IMR-90 (cell line): ENCODE measurements around the gene SDHB. TPM values are rescaled to one million over a fixed set of nuclear protein-coding genes. Genes with fewer than 3 reads are reported as not detected.

Experiments
- ATAC-seq: fragments of 200-7000 bp; cut with Tn5 transposase; 2 replicates; pipeline ENCODE4 v1.9.1; 2020; ENCODE audit warnings: low read depth, mild to moderate bottlenecking, moderate library complexity
- BruUV-seq: library from RNA; stranded (reverse); fragments of 400-500 nt; replicated peaks from 2 replicates; lab custom pipeline; 2021; lab: Mats Ljungman, UMichigan
- CTCF ChIA-PET: fragments of 300-600 bp; formaldehyde crosslinking; extraction: SDS; loops from one replicate; lab custom pipeline; 2021; ENCODE audit warnings: antibody characterized with exemption; lab: Yijun Ruan, JAX
- POLR2A ChIA-PET: fragments of 300-600 bp; sonication (Branson Sonifier 250); formaldehyde crosslinking; loops from one replicate; lab custom pipeline; 2022; ENCODE audit warnings: antibody characterized with exemption; ENCODE audit not compliant: unreplicated experiment; lab: Charles Lee
- DNase-seq: peaks from one replicate; pipeline ENCODE4 v3.0.0; 2013
- H2AFZ ChIP-seq: replicated peaks from 2 replicates; pipeline ENCODE3; 2013; ENCODE audit warnings: low read length, mild to moderate bottlenecking; ENCODE audit not compliant: poor library complexity
- H2AK5ac ChIP-seq: 2 replicates; pipeline ENCODE4 v1.6.1; 2013; ENCODE audit warnings: low read depth, low read length, inconsistent platforms
- H2AK9ac ChIP-seq: replicated peaks from 2 replicates; pipeline ENCODE3; 2013; ENCODE audit warnings: mild to moderate bottlenecking, low read depth, low read length, moderate library complexity; ENCODE audit not compliant: poor library complexity
- H2BK120ac ChIP-seq: 2 replicates; pipeline ENCODE4 v1.6.1; 2013; ENCODE audit warnings: low read depth, low read length, inconsistent platforms
- H2BK15ac ChIP-seq: 3 replicates; pipeline ENCODE4 v1.6.1; 2013; ENCODE audit warnings: low read depth, low read length, inconsistent platforms
- H2BK20ac ChIP-seq: 2 replicates; pipeline ENCODE4 v1.6.1; 2013; ENCODE audit warnings: low read depth, mild to moderate bottlenecking, inconsistent platforms, low read length, moderate library complexity
- H2BK5ac ChIP-seq: 2 replicates; pipeline ENCODE4 v1.6.1; 2013; ENCODE audit warnings: mild to moderate bottlenecking, low read depth, low read length, inconsistent platforms; ENCODE audit not compliant: poor library complexity, severe bottlenecking
- H3K14ac ChIP-seq: replicated peaks from 2 replicates; pipeline ENCODE4 v1.6.1; 2013; ENCODE audit warnings: low read depth, low read length, inconsistent platforms
- H3K18ac ChIP-seq: 2 replicates; pipeline ENCODE4 v1.6.1; 2013; ENCODE audit warnings: low read depth, low read length, control low read depth
- H3K23ac ChIP-seq: 2 replicates; pipeline ENCODE4 v1.6.1; 2013; ENCODE audit warnings: low read depth, low read length, inconsistent platforms
- H3K27ac ChIP-seq: 2 replicates; pipeline ENCODE4 v1.5.1; 2013; ENCODE audit warnings: mild to moderate bottlenecking, control low read depth, low read length; ENCODE audit not compliant: insufficient read depth
- H3K27me3 ChIP-seq: 2 replicates; pipeline ENCODE4 v1.6.1; 2013; ENCODE audit warnings: low read length; ENCODE audit not compliant: control insufficient read depth, insufficient read depth
- H3K36me3 ChIP-seq: 2 replicates; pipeline ENCODE4 v1.6.1; 2013; ENCODE audit warnings: low read length, mixed read lengths; ENCODE audit not compliant: control insufficient read depth, insufficient read depth
- H3K4ac ChIP-seq: 2 replicates; pipeline ENCODE4 v1.6.1; 2013; ENCODE audit warnings: low read depth, low read length, inconsistent platforms
- H3K4me1 ChIP-seq: 2 replicates; pipeline ENCODE4 v1.6.1; 2013; ENCODE audit warnings: low read length, mixed read lengths; ENCODE audit not compliant: control insufficient read depth, insufficient read depth
- H3K4me2 ChIP-seq: 2 replicates; pipeline ENCODE4 v1.6.1; 2013; ENCODE audit warnings: low read depth, mild to moderate bottlenecking, control low read depth, low read length, moderate library complexity
- H3K4me3 ChIP-seq: 2 replicates; pipeline ENCODE4 v1.5.1; 2013; ENCODE audit warnings: low read depth, mild to moderate bottlenecking, control low read depth, low read length, moderate library complexity; ENCODE audit not compliant: insufficient read depth
- H3K56ac ChIP-seq: 2 replicates; pipeline ENCODE4 v1.6.1; 2013; ENCODE audit warnings: low read length, inconsistent platforms; ENCODE audit not compliant: insufficient read depth; ENCODE audit errors: extremely low read depth
- H3K79me1 ChIP-seq, 2 experiments: 2 replicates each; pipeline ENCODE4 v1.6.1; 2013; ENCODE audit warnings: low read length in 2 of 2, inconsistent platforms in 1 of 2, low read depth in 1 of 2
- H3K9ac ChIP-seq: 2 replicates; pipeline ENCODE4 v1.6.1; 2013; ENCODE audit warnings: low read depth, low read length, control low read depth
- H3K9me1 ChIP-seq: 2 replicates; pipeline ENCODE4 v1.6.1; 2013; ENCODE audit warnings: low read length, inconsistent platforms; ENCODE audit not compliant: insufficient read depth
- H3K9me3 ChIP-seq: 2 replicates; pipeline ENCODE4 v1.6.1; 2013; ENCODE audit warnings: low read length; ENCODE audit not compliant: control insufficient read depth, insufficient read depth
- H4K20me1 ChIP-seq: 2 replicates; pipeline ENCODE4 v1.6.1; 2013; ENCODE audit warnings: low read length, inconsistent platforms; ENCODE audit not compliant: insufficient read depth
- H4K5ac ChIP-seq: 2 replicates; pipeline ENCODE4 v1.6.1; 2013; ENCODE audit warnings: mild to moderate bottlenecking, low read depth, low read length, control low read depth
- H4K8ac ChIP-seq, 2 experiments: 2 replicates each; pipeline ENCODE4 v1.6.1; 2013; ENCODE audit warnings: low read depth in 2 of 2, low read length in 2 of 2, control low read depth in 1 of 2, inconsistent platforms in 1 of 2
- H4K91ac ChIP-seq: 2 replicates; pipeline ENCODE4 v1.6.1; 2013; ENCODE audit warnings: low read depth, low read length, inconsistent platforms; ENCODE audit not compliant: insufficient read depth
- BHLHE40 ChIP-seq: fragments of 150-350 bp; IDR thresholded peaks from 2 replicates; pipeline ENCODE4 v1.6.1; 2016; ENCODE audit warnings: mild to moderate bottlenecking, low read depth, low read length
- CEBPB ChIP-seq: IDR thresholded peaks from 2 replicates; pipeline ENCODE4 v1.6.1; 2012; ENCODE audit warnings: low read depth, low read length, improper control_type of control experiment
- CHD1 ChIP-seq: IDR thresholded peaks from 2 replicates; pipeline ENCODE4 v1.6.1; 2012; ENCODE audit warnings: low read depth, low read length, improper control_type of control experiment
- FOS ChIP-seq: fragments of 150-350 bp; IDR thresholded peaks from 2 replicates; pipeline ENCODE4 v1.6.1; 2016; ENCODE audit warnings: low read depth, low read length
- MAFK ChIP-seq: IDR thresholded peaks from 2 replicates; pipeline ENCODE4 v1.6.1; 2012; ENCODE audit warnings: low read depth, low read length, improper control_type of control experiment
- MAZ ChIP-seq: IDR thresholded peaks from 2 replicates; pipeline ENCODE4 v1.6.1; 2012; ENCODE audit warnings: low read depth, mild to moderate bottlenecking, low read length, improper control_type of control experiment, moderate library complexity, borderline replicate concordance
- MXI1 ChIP-seq: IDR thresholded peaks from 2 replicates; pipeline ENCODE4 v1.6.1; 2012; ENCODE audit warnings: low read depth, mild to moderate bottlenecking, low read length, moderate library complexity, borderline replicate concordance
- NFE2L2 ChIP-seq: fragments of 150-350 bp; IDR thresholded peaks from 2 replicates; pipeline ENCODE4 v1.6.1; 2016; ENCODE audit warnings: low read depth, mild to moderate bottlenecking, low read length
- POLR2A ChIP-seq: IDR thresholded peaks from 2 replicates; pipeline ENCODE4 v1.6.1; 2012; ENCODE audit warnings: mild to moderate bottlenecking, low read depth, low read length
- RAD21 ChIP-seq: IDR thresholded peaks from 2 replicates; pipeline ENCODE4 v1.6.1; 2012; ENCODE audit warnings: low read length, improper control_type of control experiment
- RCOR1 ChIP-seq: IDR thresholded peaks from 2 replicates; pipeline ENCODE4 v1.6.1; 2012; ENCODE audit warnings: mild to moderate bottlenecking, low read length, improper control_type of control experiment; ENCODE audit not compliant: insufficient replicate concordance
- RFX5 ChIP-seq: IDR thresholded peaks from 2 replicates; pipeline ENCODE4 v1.8.0; 2012; ENCODE audit warnings: low read depth, mild to moderate bottlenecking, low read length, moderate library complexity
- SMC3 ChIP-seq: fragments of 150-350 bp; IDR thresholded peaks from 2 replicates; pipeline ENCODE4 v1.6.1; 2016; ENCODE audit warnings: low read depth, mild to moderate bottlenecking, antibody characterized with exemption, low read length, moderate library complexity
- WGBS, 2 experiments: methylation state at CpG; one replicate each; pipeline versions ENCODE4 v1.1.5 to v1.1.7; 2013; ENCODE audit warnings: missing lambda C conversion rate in 2 of 2; ENCODE audit not compliant: insufficient read length in 1 of 2; ENCODE audit errors: extremely low coverage in 2 of 2; 5-methylcytosine and 5-hydroxymethylcytosine counted together
- dilution Hi-C: fragments of 300-500 bp; cut with HindIII; formaldehyde crosslinking; loops from one replicate; pipeline ENCODE4 v1.14.3; 2018; ENCODE audit warnings: low sequenced_read_pairs; ENCODE audit not compliant: unreplicated experiment
- in situ Hi-C: fragments of 300-500 bp; cut with MboI; formaldehyde crosslinking; loops from 3 replicates; pipeline ENCODE4 v1.14.3; 2019; ENCODE audit warnings: low sequenced_read_pairs, inconsistent platforms, mixed read lengths
- intact Hi-C: fragments of 100-400 bp; cut with micrococcal nuclease; formaldehyde crosslinking; loops from 2 replicates; pipeline ENCODE4 v1.10.0; 2022
- polyA plus RNA-seq, 3 experiments: library from polyadenylated mRNA; depleted of rRNA; stranded (reverse); fragments of >200 nt; gene quantifications; 2 replicates each; pipeline ENCODE4 v1.2.3, GENCODE V29; 2012; ENCODE audit warnings: low replicate concordance in 1 of 3
- total RNA-seq: library from RNA; depleted of rRNA; stranded (reverse); fragments of >200 nt; gene quantifications from 2 replicates; pipeline ENCODE4 v1.2.3, GENCODE V29; 2012
- TF ChIP-seq, protein P1 (sequence below): conservative IDR thresholded peaks from 2 replicates; pipeline ENCODE4 v1.5.1; 2012; ENCODE audit warnings: mild to moderate bottlenecking, low read depth, low read length, improper control_type of control experiment
- TF ChIP-seq, protein P2 (sequence below): fragments of 150-350 bp; IDR thresholded peaks from 2 replicates; pipeline ENCODE4 v1.6.1; 2016; ENCODE audit warnings: low read depth, mild to moderate bottlenecking, low read length, moderate library complexity, borderline replicate concordance
- TF ChIP-seq, protein P3 (sequence below): fragments of 150-350 bp; IDR thresholded peaks from 2 replicates; pipeline ENCODE4 v1.6.1; 2017; ENCODE audit warnings: mild to moderate bottlenecking, antibody characterized with exemption, low read length, low read depth

The SDHB gene
- total and polyA plus RNA-seq, 2 of the 4 experiments (the other 2 are of a cell fraction): 122 to 206 TPM

DNA sequence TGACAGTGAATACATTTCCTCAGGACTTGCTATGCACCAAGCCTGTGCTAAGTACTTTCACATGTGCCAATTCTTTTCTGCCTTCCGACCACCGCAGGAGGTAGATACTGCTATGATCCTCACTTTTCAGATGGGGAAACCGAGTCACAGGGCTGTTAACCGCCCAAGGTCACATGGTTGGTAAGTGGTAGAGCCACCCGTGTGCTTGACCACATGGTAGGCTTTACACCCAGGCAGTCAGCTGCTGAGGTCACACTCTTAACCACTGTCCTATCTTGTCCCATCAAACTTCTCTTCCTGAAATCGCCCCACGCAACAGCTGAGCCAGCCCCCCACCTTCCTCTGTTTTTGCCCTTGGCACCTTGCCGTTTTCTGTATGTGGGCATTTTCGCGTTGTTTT lies 31.0 kb upstream of the SDHB start:
- Histone ChIP-seq H3K23ac (no peak overlapping the region), H4K91ac (no peak overlapping the region), H3K36me3 (no peaks in the 10 kb centered on the region), H3K56ac (no peak overlapping the region), H3K4me3 (no peak overlapping the region), H3K14ac (no peak overlapping the region), H4K20me1 (no peaks in the 10 kb centered on the region), H3K27me3 (peaks cover 38% of the 10 kb centered on the region), H3K79me1 (no peaks in the 10 kb centered on the region), H3K4ac (no peak overlapping the region), H4K5ac (no peak overlapping the region), H3K4me2 (no peak overlapping the region), H3K18ac (no peak overlapping the region), H3K4me1 (no peaks in the 10 kb centered on the region), H2BK120ac (no peak overlapping the region), H2BK20ac (no peak overlapping the region), H2BK15ac (no peak overlapping the region), H3K9me3 (peaks cover 5% of the 10 kb centered on the region; the same call in 1 of the 2 replicates), H3K9me1 (no peaks in the 10 kb centered on the region), H4K8ac (no peak overlapping the region), H3K27ac (no peak overlapping the region), H2AK5ac (no peak overlapping the region), H2AK9ac (no peak overlapping the region), H2BK5ac (no peak overlapping the region), H3K9ac (no peak overlapping the region), H2AFZ (no peak overlapping the region)
- intact Hi-C loops: no loop called here
- no CpG with 5 or more reads among the region's 10 CpGs for WGBS, 2 experiments
- in situ Hi-C loops: no loop called here
- ATAC-seq (no peak), DNase-seq (no peak)
- CTCF ChIA-PET: no interaction called here
- dilution Hi-C loops: no loop called here
- POLR2A ChIA-PET: no interaction called here
- TF ChIP-seq RCOR1 (no peak), CEBPB (no peak), RAD21 (no peak), BHLHE40 (no peak), SMC3 (no peak), CHD1 (no peak), NFE2L2 (no peak), POLR2A (no peak), MAFK (no peak), FOS (no peak), MAZ (no peak), RFX5 (no peak), MXI1 (no peak)
- TF ChIP-seq, protein P1, sequence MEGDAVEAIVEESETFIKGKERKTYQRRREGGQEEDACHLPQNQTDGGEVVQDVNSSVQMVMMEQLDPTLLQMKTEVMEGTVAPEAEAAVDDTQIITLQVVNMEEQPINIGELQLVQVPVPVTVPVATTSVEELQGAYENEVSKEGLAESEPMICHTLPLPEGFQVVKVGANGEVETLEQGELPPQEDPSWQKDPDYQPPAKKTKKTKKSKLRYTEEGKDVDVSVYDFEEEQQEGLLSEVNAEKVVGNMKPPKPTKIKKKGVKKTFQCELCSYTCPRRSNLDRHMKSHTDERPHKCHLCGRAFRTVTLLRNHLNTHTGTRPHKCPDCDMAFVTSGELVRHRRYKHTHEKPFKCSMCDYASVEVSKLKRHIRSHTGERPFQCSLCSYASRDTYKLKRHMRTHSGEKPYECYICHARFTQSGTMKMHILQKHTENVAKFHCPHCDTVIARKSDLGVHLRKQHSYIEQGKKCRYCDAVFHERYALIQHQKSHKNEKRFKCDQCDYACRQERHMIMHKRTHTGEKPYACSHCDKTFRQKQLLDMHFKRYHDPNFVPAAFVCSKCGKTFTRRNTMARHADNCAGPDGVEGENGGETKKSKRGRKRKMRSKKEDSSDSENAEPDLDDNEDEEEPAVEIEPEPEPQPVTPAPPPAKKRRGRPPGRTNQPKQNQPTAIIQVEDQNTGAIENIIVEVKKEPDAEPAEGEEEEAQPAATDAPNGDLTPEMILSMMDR: no peak
- TF ChIP-seq, protein P2, sequence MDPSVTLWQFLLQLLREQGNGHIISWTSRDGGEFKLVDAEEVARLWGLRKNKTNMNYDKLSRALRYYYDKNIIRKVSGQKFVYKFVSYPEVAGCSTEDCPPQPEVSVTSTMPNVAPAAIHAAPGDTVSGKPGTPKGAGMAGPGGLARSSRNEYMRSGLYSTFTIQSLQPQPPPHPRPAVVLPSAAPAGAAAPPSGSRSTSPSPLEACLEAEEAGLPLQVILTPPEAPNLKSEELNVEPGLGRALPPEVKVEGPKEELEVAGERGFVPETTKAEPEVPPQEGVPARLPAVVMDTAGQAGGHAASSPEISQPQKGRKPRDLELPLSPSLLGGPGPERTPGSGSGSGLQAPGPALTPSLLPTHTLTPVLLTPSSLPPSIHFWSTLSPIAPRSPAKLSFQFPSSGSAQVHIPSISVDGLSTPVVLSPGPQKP: no peak
- TF ChIP-seq, protein P3, sequence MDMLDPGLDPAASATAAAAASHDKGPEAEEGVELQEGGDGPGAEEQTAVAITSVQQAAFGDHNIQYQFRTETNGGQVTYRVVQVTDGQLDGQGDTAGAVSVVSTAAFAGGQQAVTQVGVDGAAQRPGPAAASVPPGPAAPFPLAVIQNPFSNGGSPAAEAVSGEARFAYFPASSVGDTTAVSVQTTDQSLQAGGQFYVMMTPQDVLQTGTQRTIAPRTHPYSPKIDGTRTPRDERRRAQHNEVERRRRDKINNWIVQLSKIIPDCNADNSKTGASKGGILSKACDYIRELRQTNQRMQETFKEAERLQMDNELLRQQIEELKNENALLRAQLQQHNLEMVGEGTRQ: no peak
- no TSS peak for BruUV-seq
